ENCODE measurements around the gene CEL.
"Not testable (repeated sequence)": the region's sequence is repeated elsewhere in the genome, so short reads cannot be mapped to it uniquely, and the experiment has no call there.

The CEL gene

DNA sequence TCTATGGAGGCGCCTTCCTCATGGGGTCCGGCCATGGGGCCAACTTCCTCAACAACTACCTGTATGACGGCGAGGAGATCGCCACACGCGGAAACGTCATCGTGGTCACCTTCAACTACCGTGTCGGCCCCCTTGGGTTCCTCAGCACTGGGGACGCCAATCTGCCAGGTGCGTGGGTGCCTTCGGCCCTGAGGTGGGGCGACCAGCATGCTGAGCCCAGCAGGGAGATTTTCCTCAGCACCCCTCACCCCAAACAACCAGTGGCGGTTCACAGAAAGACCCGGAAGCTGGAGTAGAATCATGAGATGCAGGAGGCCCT lies 3.2 kb downstream of the CEL start:
- no peak for DNase-seq

DNA sequence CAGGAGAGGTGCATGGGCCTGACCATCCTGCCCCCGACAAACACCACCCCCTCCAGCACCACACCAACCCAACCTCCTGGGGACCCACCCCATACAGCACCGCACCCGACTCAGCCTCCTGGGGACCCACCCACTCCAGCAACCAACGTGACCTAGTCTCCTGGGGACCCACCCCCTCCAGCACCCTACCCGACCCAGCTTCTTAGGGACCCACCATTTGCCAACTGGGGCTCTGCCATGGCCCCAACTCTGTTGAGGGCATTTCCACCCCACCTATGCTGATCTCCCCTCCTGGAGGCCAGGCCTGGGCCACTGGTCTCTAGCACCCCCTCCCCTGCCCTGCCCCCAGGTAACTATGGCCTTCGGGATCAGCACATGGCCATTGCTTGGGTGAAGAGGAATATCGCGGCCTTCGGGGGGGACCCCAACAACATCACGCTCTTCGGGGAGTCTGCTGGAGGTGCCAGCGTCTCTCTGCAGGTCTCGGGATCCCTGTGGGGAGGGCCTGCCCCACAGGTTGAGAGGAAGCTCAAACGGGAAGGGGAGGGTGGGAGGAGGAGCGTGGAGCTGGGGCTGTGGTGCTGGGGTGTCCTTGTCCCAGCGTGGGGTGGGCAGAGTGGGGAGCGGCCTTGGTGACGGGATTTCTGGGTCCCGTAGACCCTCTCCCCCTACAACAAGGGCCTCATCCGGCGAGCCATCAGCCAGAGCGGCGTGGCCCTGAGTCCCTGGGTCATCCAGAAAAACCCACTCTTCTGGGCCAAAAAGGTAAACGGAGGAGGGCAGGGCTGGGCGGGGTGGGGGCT lies 4.6 kb downstream of the CEL start:
- DNase-seq, result no peak

DNA sequence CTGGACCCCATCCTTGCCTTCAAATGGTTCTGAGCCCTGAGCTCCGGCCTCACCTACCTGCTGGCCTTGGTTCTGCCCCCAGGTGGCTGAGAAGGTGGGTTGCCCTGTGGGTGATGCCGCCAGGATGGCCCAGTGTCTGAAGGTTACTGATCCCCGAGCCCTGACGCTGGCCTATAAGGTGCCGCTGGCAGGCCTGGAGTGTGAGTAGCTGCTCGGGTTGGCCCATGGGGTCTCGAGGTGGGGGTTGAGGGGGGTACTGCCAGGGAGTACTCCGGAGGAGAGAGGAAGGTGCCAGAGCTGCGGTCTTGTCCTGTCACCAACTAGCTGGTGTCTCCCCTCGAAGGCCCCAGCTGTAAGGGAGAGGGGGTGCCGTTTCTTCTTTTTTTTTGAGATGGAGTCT lies 5.2 kb downstream of the CEL start:
- DNase-seq, result no peak

DNA sequence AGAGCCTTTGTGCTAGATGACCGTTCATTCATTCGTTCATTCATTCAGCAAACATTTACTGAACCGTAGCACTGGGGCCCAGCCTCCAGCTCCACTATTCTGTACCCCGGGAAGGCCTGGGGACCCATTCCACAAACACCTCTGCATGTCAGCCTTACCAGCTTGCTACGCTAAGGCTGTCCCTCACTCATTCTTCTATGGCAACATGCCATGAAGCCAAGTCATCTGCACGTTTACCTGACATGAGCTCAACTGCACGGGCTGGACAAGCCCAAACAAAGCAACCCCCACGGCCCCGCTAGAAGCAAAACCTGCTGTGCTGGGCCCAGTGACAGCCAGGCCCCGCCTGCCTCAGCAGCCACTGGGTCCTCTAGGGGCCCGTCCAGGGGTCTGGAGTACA lies 6.0 kb downstream of the CEL start:
- no peak for DNase-seq

DNA sequence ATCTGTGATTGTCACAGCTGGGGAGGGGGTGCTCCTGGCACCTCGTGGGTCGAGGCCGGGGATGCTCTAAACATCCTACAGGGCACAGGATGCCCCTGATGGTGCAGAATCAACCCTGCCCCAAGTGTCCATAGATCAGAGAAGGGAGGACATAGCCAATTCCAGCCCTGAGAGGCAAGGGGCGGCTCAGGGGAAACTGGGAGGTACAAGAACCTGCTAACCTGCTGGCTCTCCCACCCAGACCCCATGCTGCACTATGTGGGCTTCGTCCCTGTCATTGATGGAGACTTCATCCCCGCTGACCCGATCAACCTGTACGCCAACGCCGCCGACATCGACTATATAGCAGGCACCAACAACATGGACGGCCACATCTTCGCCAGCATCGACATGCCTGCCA lies 6.7 kb downstream of the CEL start:
- DNase-seq, result not testable (repeated sequence)

DNA sequence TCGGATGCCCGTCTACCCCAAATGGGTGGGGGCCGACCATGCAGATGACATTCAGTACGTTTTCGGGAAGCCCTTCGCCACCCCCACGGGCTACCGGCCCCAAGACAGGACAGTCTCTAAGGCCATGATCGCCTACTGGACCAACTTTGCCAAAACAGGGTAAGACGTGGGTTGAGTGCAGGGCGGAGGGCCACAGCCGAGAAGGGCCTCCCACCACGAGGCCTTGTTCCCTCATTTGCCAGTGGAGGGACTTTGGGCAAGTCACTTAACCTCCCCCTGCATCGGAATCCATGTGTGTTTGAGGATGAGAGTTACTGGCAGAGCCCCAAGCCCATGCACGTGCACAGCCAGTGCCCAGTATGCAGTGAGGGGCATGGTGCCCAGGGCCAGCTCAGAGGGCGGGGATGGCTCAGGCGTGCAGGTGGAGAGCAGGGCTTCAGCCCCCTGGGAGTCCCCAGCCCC lies 8.8 kb downstream of the CEL start:
- DNase-seq, result not testable (repeated sequence)

GRCh38 chr9:133070985-133071384 lies 9.2 kb downstream of the CEL start:
- not testable (repeated sequence) for DNase-seq

- no peak for DNase-seq
These were observed 9.8 kb downstream of the CEL start for GRCh38 chr9:133071484-133072150.

- DNase-seq, result not testable (repeated sequence)
These were observed 10.4 kb downstream of the CEL start for GRCh38 chr9:133072210-133072609.

GRCh38 chr9:133073086-133074014 lies 11.6 kb downstream of the CEL start:
- no peak for DNase-seq

GRCh38 chr9:133074111-133074651 lies 12.4 kb downstream of the CEL start:
- no peak for DNase-seq

DNA sequence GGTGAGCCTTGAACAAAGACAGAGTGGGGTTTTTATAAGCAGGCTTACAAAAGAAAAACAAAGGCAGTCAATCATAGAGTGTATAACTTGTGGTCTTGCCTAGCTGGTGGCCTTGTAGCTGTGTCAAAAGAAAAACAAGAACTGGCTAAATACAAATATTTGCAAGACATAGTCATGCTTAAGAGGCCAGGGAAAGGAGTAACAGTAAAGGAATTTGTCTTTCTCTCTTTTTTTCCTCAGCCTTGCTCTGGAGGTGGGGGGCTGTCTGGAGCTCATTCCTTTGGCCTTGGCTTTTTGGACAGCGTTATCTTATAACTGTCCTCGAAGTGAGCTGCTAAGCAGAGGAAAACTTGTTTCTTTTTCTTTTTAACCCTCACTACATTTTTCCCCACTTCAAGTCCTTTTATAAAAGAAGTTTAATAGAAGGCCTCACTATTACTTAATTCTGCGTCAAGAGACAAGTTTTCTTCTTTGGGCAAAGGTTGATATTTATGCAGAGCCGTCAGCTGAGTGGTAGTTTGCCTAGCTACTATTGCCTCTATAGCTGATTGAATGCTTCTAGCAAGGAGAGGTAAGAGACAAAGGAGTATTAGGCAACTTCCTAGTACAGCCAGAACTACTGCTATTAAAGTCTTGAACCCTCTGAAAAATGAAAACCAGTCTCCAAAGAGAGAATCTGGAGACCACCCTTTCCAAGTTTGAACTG lies 14.3 kb downstream of the CEL start:
- no peak for DNase-seq

GRCh38 chr9:133076691-133077090 lies 14.9 kb downstream of the CEL start:
- no peak for DNase-seq

GRCh38 chr9:133078486-133078885 lies 16.7 kb downstream of the CEL start:
- DNase-seq, result no peak

GRCh38 chr9:133080161-133080560 lies 18.4 kb downstream of the CEL start:
- DNase-seq, result no peak

DNA sequence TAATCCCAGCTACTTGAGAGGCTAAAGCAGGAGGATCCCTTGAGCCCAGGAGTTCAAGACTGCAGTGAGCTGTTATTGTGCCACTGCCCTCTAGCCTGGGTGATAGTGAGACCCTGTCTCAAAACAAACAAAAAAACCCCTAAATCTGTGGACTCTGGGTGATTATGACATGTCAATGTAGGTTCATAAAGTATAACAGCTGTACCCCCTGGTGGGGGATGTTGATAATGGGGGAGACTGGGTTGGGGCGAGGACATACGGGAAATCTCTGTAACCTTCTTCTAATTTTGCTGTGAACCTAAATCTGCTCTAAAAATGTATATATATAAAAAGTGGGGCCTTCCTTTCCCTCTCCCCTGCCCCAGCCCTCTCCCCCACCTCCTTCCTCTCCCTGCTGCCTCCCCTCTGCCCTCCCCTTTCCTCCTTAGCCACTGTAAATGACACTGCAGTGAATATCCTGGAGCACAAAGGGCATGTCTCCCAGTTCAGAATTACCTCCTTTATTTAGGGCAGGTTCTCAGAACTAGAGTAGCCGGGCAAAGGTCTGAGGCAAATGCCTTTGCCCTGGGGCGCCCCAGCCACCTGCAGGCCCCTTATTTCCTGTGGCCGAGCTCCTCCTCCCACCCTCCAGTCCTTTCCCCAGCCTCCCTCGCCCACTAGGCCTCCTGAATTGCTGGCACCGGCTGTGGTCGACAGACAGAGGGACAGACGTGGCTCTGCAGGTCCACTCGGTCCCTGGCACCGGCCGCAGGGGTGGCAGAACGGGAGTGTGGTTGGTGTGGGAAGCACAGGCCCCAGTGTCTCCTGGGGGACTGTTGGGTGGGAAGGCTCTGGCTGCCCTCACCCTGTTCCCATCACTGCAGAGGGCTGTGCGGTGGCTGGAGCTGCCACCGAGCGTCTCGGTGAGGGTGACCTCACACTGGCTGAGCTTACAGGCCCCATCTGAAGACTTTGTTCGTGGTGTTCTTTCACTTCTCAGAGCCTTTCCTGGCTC lies 19.3 kb downstream of the CEL start:
- DNase-seq, result not testable (repeated sequence)

DNA sequence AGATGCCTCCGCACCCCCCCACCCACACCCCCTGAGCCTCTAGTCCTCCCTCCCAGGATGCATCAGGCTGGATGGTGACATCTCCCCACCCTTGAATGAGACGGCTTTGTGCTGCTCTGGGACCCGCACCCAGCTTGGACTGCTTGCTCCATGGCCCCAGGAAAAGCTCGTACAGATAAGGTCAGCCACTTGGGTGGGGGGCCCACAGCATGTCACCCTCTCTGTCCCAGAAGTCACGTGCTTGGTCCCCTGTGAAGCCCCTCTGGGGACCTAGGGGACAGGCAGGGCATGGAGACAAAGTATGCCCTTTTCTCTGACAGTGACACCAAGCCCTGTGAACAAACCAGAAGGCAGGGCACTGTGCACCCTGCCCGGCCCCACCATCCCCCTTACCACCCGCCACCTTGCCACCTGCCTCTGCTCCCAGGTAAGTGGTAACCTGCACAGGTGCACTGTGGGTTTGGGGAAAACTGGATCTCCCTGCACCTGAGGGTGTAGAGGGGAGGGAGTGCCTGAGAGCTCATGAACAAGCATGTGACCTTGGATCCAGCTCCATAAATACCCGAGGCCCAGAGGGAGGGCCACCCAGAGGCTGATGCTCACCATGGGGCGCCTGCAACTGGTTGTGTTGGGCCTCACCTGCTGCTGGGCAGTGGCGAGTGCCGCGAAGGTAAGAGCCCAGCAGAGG lies 20.3 kb downstream of the CEL start:
- not testable (repeated sequence) for DNase-seq

DNA sequence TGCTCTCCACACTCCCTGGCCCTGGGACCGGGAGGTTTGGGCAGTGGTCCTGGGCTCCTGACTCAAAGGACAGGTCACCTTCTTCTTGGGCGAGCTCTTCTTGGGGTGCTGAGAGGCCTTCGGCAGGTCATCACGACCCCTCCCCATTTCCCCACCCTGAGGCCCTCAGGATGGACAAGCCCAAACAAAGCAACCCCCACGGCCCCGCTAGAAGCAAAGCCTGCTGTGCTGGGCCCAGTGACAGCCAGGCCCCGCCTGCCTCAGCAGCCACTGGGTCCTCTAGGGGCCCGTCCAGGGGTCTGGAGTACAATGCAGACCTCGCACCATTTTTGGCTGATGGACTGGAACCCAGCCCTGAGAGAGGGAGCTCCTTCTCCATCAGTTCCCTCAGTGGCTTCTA lies 21.9 kb downstream of the CEL start:
- DNase-seq, result not testable (repeated sequence)

GRCh38 chr9:133086212-133086860 lies 24.6 kb downstream of the CEL start:
- DNase-seq, result not testable (repeated sequence)

- no peak for DNase-seq
These were observed 25.1 kb downstream of the CEL start for GRCh38 chr9:133086894-133087293.
